Right lobe of liver (tissue), 6 donors: Measurements from ENCODE around the gene FAM47B. TPM values are rescaled to one million over a fixed set of nuclear protein-coding genes. Genes with fewer than 3 reads are reported as not detected.

ENCODE experiments used
- ATAC-seq, 4 donors: fragments of 200-7000 bp; cut with Tn5 transposase; one replicate each; pipeline ENCODE4 v1.9.1; 2020; ENCODE audit warnings: mild to moderate bottlenecking in 4 of 4, moderate library complexity in 4 of 4
- DNase-seq, 3 donors: peaks; one replicate each; pipeline ENCODE4 v3.0.0-alpha.2; 2020
- H3K27ac ChIP-seq, 3 donors: fragments of 200-600 bp; one replicate each; pipeline ENCODE4 v1.8.0; 2022
- H3K27me3 ChIP-seq, 2 donors: fragments of 200-600 bp; one replicate each; pipeline ENCODE4 v1.8.0; 2022
- H3K36me3 ChIP-seq, 4 donors: fragments of 200-600 bp; sonication (generic) in 1 of 4; one replicate each; pipeline versions ENCODE4 v1.5.1 to v1.8.0; 2017 to 2022; ENCODE audit warnings: control low read depth in 1 of 4
- H3K4me1 ChIP-seq, 4 donors: fragments of 200-600 bp; sonication (generic) in 1 of 4; one replicate each; pipeline versions ENCODE4 v1.5.1 to v1.8.0; 2017 to 2022; ENCODE audit warnings: control low read depth in 1 of 4
- H3K4me3 ChIP-seq, 3 donors: fragments of 200-600 bp; one replicate each; pipeline ENCODE4 v1.8.0; 2022
- H3K9me3 ChIP-seq, 4 donors: fragments of 200-600 bp; sonication (generic) in 1 of 4; one replicate each; pipeline versions ENCODE4 v1.5.1 to v1.8.0; 2017 to 2022; ENCODE audit warnings: control low read depth in 1 of 4
- CTCF ChIP-seq, 4 donors: fragments of 200-600 bp in 3 of 4; fragments of 450-650 bp in 1 of 4; IDR thresholded peaks; one replicate each; pipeline versions ENCODE4 v1.5.1 to v1.8.0; 2016 to 2022; ENCODE audit warnings: antibody characterized with exemption in 4 of 4, mild to moderate bottlenecking in 2 of 4
- POLR2A ChIP-seq: fragments of 450-650 bp; IDR thresholded peaks from one replicate; pipeline ENCODE4 v1.6.1; 2017; ENCODE audit warnings: antibody characterized with exemption, mild to moderate bottlenecking
- WGBS: methylation state at CpG from one replicate; pipeline ENCODE4 v1.1.6; 2018; ENCODE audit warnings: low coverage, low lambda C conversion rate; ENCODE audit not compliant: insufficient coverage; ENCODE audit errors: missing lambda C conversion rate; 5-methylcytosine and 5-hydroxymethylcytosine counted together
- intact Hi-C, 2 donors: fragments of 100-400 bp; cut with DNase I; formaldehyde crosslinking; loops; one replicate each; pipeline versions ENCODE4 v1.11.2 to v1.14.1; 2022
- total RNA-seq, 6 experiments: library from RNA; depleted of rRNA in 2 of 6; stranded (reverse); fragments of >200 nt in 2 of 6; fragmentation: NEBNext Ultra II Directional in 3 of 6; extraction: Animal tissue kit (Norgen Biotek cat#: 25700) in 3 of 6; gene quantifications; one replicate each; pipeline versions ENCODE4 v1.1.0 to v1.2.4, GENCODE V29; 2016 to 2023
- donor health status: DM: no; HTN: yes; CAD: no.
- donor health status: DM: no; HTN: no; CAD: no.
- donor health status: DM: no; HTN: no; CAD: no.
- donor health status: DM: no; HTN: yes; CAD: no.
- donor health status: DM: no; HTN: yes; CAD: no.

FAM47B gene
- total RNA-seq, 6 experiments from 2014 or later = not detected

- intact Hi-C loops = no loop called here
- 13% methylated on average over 1 of the region's 1 CpG for WGBS
- TF ChIP-seq CTCF (IDR thresholded peaks at IDR 0.05) = peak; percentile 46 to 55 (median 47)
- TF ChIP-seq POLR2A = no peak
Observed at GRCh38 chrX:34918856-34919255, 23.7 kb upstream of the FAM47B start.

GRCh38 chrX:34927866-34928265, 14.7 kb upstream of the FAM47B start:
- no peak overlapping the region for H3K4me3 ChIP-seq
- H3K27ac ChIP-seq = no peak overlapping the region
- ATAC-seq (no peak), DNase-seq (no peak)
- 58% methylated on average over 2 of the region's 2 CpGs for WGBS
- H3K27me3 ChIP-seq = no peaks in the 10 kb centered on the region
- no peaks in the 10 kb centered on the region for H3K4me1 ChIP-seq
- no peaks in the 10 kb centered on the region for H3K9me3 ChIP-seq
- intact Hi-C loops = no loop called here
- TF ChIP-seq CTCF (IDR thresholded peaks at IDR 0.05) (no peak), POLR2A (no peak)
- no peaks in the 10 kb centered on the region for H3K36me3 ChIP-seq

More at GRCh38 chrX:34918856-34919255, 23.7 kb upstream of the FAM47B start:
- Histone ChIP-seq H3K4me3 (no peak overlapping the region), H3K4me1 (no peaks in the 10 kb centered on the region), H3K36me3 (no peaks in the 10 kb centered on the region), H3K27ac (no peak overlapping the region), H3K9me3 (no peaks in the 10 kb centered on the region), H3K27me3 (peaks cover 0 to 5% of the 10 kb centered on the region in 2 donors)
- DNase-seq = no peak
- peak; percentile 72 to 81 (median 74) for ATAC-seq

- Histone ChIP-seq H3K4me1 (no peaks in the 10 kb centered on the region), H3K27ac (no peak overlapping the region), H3K27me3 (no peaks in the 10 kb centered on the region), H3K36me3 (no peaks in the 10 kb centered on the region), H3K4me3 (no peak overlapping the region), H3K9me3 (no peaks in the 10 kb centered on the region)
- peak in 1 of 3 donors; percentile 46 for DNase-seq
- ATAC-seq = no peak
- WGBS = 82% methylated on average over 7 of the region's 24 CpGs
- TF ChIP-seq POLR2A = no peak
- TF ChIP-seq CTCF (IDR thresholded peaks at IDR 0.05) = no peak
- intact Hi-C loops = no loop called here
Observed at GRCh38 chrX:34943235-34943634, 639 bp downstream of the FAM47B start.

- no peaks in the 10 kb centered on the region for H3K36me3 ChIP-seq
- no peak for TF ChIP-seq CTCF (IDR thresholded peaks at IDR 0.05)
- TF ChIP-seq POLR2A = no peak
- no peaks in the 10 kb centered on the region for H3K4me1 ChIP-seq
- DNase-seq (no peak), ATAC-seq (no peak)
- H3K27ac ChIP-seq = no peak overlapping the region
- intact Hi-C loops = no loop called here
- H3K27me3 ChIP-seq = no peaks in the 10 kb centered on the region
- no peaks in the 10 kb centered on the region for H3K9me3 ChIP-seq
- H3K4me3 ChIP-seq = no peak overlapping the region
Observed at GRCh38 chrX:34956916-34957315, 14.3 kb downstream of the FAM47B start.

- no peak overlapping the region for H3K4me3 ChIP-seq
- intact Hi-C loops = no loop called here
- no peak overlapping the region for H3K27ac ChIP-seq
- no peaks in the 10 kb centered on the region for H3K4me1 ChIP-seq
- DNase-seq (no peak), ATAC-seq (no peak)
- TF ChIP-seq CTCF (IDR thresholded peaks at IDR 0.05) = no peak
- no peak for TF ChIP-seq POLR2A
- H3K27me3 ChIP-seq = no peaks in the 10 kb centered on the region
- H3K9me3 ChIP-seq = no peaks in the 10 kb centered on the region
- H3K36me3 ChIP-seq = no peaks in the 10 kb centered on the region
Observed at GRCh38 chrX:34961662-34962061, 19.1 kb downstream of the FAM47B start.
